ENCODE measurements around the gene B4GALT3. TPM values are rescaled to one million over a fixed set of nuclear protein-coding genes. Genes with fewer than 3 reads are reported as not detected.

Gene B4GALT3
- polyA plus RNA-seq, 1 donor from 2014 or later, result 43.7 TPM

GRCh38 chr1:161207173-161207572 is 29.9 kb upstream of the B4GALT3 start:
- Histone ChIP-seq H3K79me2 (replicated peaks; ENCODE audit: insufficient read depth, low read length) (peaks cover 22% of the 10 kb centered on the region), H3K4me3 (ENCODE audit: low read length) (no peak overlapping the region), H3K27ac (ENCODE audit: low read length) (no peak overlapping the region), H3K9me3 (ENCODE audit: low read length) (no peaks in the 10 kb centered on the region), H4K20me1 (ENCODE audit: insufficient read depth) (no peaks in the 10 kb centered on the region), H3K9me2 (ENCODE audit: insufficient read depth, low read length) (no peaks in the 10 kb centered on the region), H3F3A (ENCODE audit: insufficient read depth, low read length, poor library complexity, severe bottlenecking) (no peaks in the 10 kb centered on the region), H3K36me3 (ENCODE audit: insufficient read depth, low read length) (peaks cover 11% of the 10 kb centered on the region), H3K27me3 (ENCODE audit: insufficient read depth, low read depth, low read length) (no peaks in the 10 kb centered on the region), H3K4me2 (ENCODE audit: low read length) (no peak overlapping the region), H3K9ac (ENCODE audit: low read length) (no peak overlapping the region), H2AFZ (ENCODE audit: low read depth, low read length) (no peak overlapping the region)
- no peak for TF ChIP-seq EZH2 (IDR thresholded peaks at IDR 0.05; ENCODE audit: borderline replicate concordance, insufficient read depth, low read length, poor library complexity, severe bottlenecking)
- TF ChIP-seq TAF1 (IDR thresholded peaks at IDR 0.05; ENCODE audit: low read depth), result no peak
- no peak for TF ChIP-seq MXI1 (conservative IDR thresholded peaks at IDR 0.05; ENCODE audit: poor library complexity, severe bottlenecking)
- TF ChIP-seq EP300 (conservative IDR thresholded peaks at IDR 0.05; ENCODE audit: poor library complexity, severe bottlenecking), result no peak
- no peak for TF ChIP-seq POLR2AphosphoS5 (IDR thresholded peaks at IDR 0.05)
- TF ChIP-seq SMC3 (conservative IDR thresholded peaks at IDR 0.05; ENCODE audit: poor library complexity), result no peak
- TF ChIP-seq REST (IDR thresholded peaks at IDR 0.05; ENCODE audit: borderline replicate concordance), result no peak
- TF ChIP-seq CTCF (IDR thresholded peaks at IDR 0.05; ENCODE audit: poor library complexity, severe bottlenecking), result no peak
- no peak for TF ChIP-seq RAD21 (conservative IDR thresholded peaks at IDR 0.05)

- no peaks in the 10 kb centered on the region for H3K9me2 ChIP-seq (ENCODE audit: insufficient read depth, low read length)
- peaks cover 11% of the 10 kb centered on the region for H3K36me3 ChIP-seq (ENCODE audit: insufficient read depth, low read length)
- H3K9ac ChIP-seq (ENCODE audit: low read length), result no peak overlapping the region
- TF ChIP-seq EZH2 (IDR thresholded peaks at IDR 0.05; ENCODE audit: borderline replicate concordance, insufficient read depth, low read length, poor library complexity, severe bottlenecking), result no peak
- TF ChIP-seq EP300 (conservative IDR thresholded peaks at IDR 0.05; ENCODE audit: poor library complexity, severe bottlenecking), result no peak
- no peaks in the 10 kb centered on the region for H3F3A ChIP-seq (ENCODE audit: insufficient read depth, low read length, poor library complexity, severe bottlenecking)
- no peaks in the 10 kb centered on the region for H3K9me3 ChIP-seq (ENCODE audit: low read length)
- no peak overlapping the region for H3K4me2 ChIP-seq (ENCODE audit: low read length)
- no peak overlapping the region for H2AFZ ChIP-seq (ENCODE audit: low read depth, low read length)
- H4K20me1 ChIP-seq (ENCODE audit: insufficient read depth), result no peaks in the 10 kb centered on the region
- H3K27ac ChIP-seq (ENCODE audit: low read length), result no peak overlapping the region
- H3K79me2 ChIP-seq (replicated peaks; ENCODE audit: insufficient read depth, low read length), result peaks cover 22% of the 10 kb centered on the region
- H3K27me3 ChIP-seq (ENCODE audit: insufficient read depth, low read depth, low read length), result no peaks in the 10 kb centered on the region
- no peak overlapping the region for H3K4me3 ChIP-seq (ENCODE audit: low read length)
These were observed 29.3 kb upstream of the B4GALT3 start for GRCh38 chr1:161206411-161207140.
